Hematopoietic multipotent progenitor cell (in vitro differentiated cells): ENCODE results near the gene CFAP119. TPM values are rescaled to one million over a fixed set of nuclear protein-coding genes. Genes with fewer than 3 reads are reported as not detected.
"Not testable (repeated sequence)": the region's sequence is repeated elsewhere in the genome, so short reads cannot be mapped to it uniquely, and the experiment has no call there.

Source experiments
- DNase-seq, 3 donors: peaks; one replicate each; pipeline ENCODE4 v3.0.0-alpha.2; 2011 to 2015; ENCODE audit warnings: low read depth in 2 of 3, low spot score in 2 of 3
- total RNA-seq: library from RNA; depleted of rRNA; stranded (reverse); fragments of >200 nt; gene quantifications from one replicate; pipeline ENCODE4 v1.2.3, GENCODE V29; 2012

The CFAP119 gene
- total RNA-seq: 9.2 TPM

- DNase-seq: peak; percentile 79 to 97 (median 96)
Observed at GRCh38 chr16:30761928-30762902, at the start of gene CFAP119, which contains the start of gene RNF40. TSS of gene CFAP119 (minus strand) at chr16:30762062. CDS start at chr16:30761748, 314 bp downstream. TSS of gene RNF40 (plus strand) at chr16:30762322. CDS start at chr16:30762546, 224 bp downstream.

GRCh38 chr16:30809675-30810074 is 47.8 kb upstream of the CFAP119 start:
- not testable (repeated sequence) for DNase-seq

DNA sequence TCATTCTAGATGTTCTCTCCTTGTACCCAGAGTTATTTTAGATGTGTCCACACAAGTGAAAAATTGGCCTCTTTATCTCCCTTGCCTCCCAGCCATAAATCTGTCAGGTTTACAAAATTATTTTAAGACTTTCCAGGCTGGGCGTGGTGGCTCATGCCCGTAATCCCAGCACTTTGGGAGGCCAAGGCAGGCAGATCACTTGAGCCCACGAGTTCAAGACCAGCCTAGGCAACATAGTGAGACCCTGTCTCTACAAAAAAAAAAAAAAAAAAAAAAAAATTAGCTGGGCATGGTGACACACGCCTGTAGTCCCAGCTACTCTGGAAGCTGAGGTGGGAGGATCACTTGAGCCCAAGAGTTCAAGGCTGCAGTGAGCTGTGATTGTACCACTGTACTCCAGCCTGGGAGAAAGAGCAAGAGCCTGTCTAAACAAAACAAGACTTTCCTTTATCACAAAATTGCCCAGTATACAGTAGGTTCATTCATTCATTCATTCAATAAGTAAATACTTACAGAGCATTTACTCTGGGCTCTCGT is 47.1 kb upstream of the CFAP119 start:
- DNase-seq: not testable (repeated sequence)

- peak in 1 of 3 donors; percentile 49 for DNase-seq
Observed at GRCh38 chr16:30808146-30808545, 46.3 kb upstream of the CFAP119 start.

GRCh38 chr16:30805370-30806169 is 43.7 kb upstream of the CFAP119 start:
- DNase-seq: peak in 2 of 3 donors; percentile 68 to 79

- DNase-seq: no peak
Observed at GRCh38 chr16:30805056-30805369, 43.2 kb upstream of the CFAP119 start.

DNA sequence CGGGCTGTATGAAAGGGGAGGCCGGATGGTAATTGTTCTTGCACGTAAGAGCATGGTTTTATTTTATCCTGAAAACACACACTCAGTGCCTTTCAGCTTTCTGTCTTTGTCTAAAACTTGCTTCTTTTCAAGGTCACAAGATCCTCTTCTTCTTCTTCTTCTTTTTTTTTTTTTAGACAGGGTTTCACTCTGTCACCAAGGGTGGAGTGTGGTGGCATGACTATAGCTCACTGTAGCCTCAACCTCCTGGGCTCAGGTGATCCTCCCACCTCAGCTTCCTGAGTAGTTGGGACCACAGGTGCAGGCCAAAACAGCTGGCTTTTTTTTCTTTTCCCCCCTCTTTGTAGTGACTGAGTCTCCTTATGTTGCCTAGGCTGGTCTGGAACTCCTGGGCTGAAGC is 41.1 kb upstream of the CFAP119 start:
- DNase-seq: no peak

GRCh38 chr16:30797670-30798309 is 35.9 kb upstream of the CFAP119 start:
- no peak for DNase-seq

GRCh38 chr16:30794634-30795033 is 32.8 kb upstream of the CFAP119 start:
- DNase-seq: no peak

DNA sequence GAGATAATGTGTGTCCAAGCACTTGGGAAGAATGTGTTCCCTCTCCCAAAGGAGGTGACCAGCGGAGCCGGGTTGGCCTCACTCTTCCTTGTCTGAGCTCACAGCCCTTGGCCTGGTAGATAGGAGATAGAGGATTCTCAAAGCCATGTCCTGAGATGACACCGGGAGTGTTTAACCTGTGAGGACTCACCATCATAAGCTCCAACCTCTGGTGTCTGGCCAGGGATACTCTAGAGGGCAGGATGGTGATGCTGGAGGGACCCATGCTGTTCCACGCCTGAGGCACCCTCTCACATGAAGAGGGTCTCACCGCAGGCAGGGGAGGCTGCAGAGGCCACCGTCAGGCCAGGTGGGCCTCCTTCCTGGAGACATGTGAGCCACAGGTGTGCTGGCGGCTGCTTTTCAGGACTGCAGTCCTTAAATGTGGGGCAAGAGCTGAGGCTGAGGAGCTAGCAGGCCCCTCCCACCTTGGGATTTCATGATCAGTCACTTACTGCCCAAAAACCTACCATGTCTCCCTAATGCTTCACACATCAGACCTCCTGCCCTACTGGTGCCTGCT is 31.7 kb upstream of the CFAP119 start:
- DNase-seq: no peak

DNA sequence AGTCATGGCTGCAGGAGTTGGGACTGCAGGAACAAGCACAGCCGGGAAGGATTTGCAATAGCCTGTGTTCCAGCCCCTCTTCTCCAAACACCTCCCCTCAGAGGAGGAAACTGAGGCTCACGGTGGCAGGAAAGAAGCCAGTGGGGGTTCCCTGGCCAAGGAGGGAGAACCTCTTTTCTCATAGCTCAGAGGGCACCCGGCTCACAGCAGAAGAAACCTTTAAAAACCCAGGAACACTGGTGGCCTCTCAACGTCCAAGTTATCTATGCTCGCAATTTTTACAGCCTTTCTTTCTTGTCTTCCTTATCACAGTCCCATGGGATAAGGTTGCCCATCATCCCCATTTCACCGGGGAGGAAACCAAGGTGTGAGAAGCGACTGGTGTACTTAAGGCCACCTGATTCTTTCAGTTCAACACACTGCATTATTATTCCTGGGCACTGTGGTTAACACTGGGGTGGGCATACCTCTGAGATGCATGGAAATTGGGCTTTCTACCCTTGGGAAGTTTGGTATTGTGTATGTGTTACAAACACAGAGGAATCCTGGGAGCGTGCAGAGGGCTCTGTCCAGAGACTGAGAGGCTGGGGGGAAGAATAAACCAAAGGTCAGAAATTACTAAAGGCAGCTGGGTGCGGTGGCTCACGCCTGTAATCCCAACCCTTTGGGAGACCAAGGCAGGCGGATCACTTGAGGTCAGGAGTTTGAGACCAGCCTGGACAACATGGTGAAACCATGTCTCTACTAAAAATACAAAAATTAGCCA is 25.9 kb upstream of the CFAP119 start:
- no peak for DNase-seq

- DNase-seq: peak in 2 of 3 donors; percentile 59 to 74
Observed at GRCh38 chr16:30786936-30787612, 25.2 kb upstream of the CFAP119 start, which contains the start of gene ZNF629. TSS of gene ZNF629 (minus strand) at chr16:30787205. CDS start at chr16:30784482, 2,723 bp downstream.

- DNase-seq: no peak
Observed at GRCh38 chr16:30786115-30786935, 24.5 kb upstream of the CFAP119 start.

DNA sequence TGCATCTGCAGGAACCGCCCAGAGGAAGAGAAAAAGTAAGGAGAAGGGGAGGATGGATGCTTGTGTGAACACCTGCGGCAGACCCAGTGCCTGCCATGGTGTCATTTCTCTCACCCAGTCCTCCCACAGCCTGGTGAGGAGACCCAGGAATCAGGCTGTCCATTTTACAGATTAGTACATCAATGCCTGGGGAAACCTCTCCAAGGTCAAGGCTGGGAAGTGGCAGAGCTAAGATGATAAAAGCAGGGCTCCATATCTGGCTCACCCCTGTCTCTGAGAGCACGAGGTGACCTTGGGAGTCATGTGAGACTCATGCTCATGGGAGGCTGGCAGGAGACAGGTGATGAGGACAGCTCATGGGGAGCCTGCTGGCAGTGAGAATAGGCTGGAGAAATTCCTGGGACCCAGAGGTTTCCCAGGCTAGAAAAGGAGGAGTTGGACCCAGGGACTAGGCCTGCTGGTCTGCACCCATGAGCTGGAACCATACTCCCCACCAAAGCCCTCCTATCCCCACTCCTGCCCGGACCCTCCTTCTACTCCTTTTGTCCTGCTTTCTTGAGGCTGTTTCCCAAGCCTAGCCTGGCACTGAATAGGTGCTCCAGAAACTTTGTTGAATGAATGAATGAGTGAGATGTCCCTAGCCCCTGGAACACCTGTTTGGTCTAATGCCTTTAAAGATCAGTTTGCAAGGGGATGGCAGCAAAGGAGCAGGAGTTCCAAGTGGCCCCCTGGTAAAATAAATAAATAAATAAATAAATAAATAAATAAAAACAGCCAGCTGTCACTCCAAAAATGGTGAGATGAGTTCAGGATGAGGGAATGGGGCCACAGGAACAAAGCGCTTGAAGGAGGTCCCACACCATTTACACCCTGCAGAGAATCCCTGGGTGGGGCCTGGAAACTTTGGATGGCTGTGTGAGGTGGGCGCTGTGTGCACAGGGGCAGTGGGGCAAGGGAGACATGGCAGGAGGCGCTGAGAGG is 23.6 kb upstream of the CFAP119 start:
- DNase-seq: no peak

- no peak for DNase-seq
Observed at GRCh38 chr16:30784215-30784614, 22.4 kb upstream of the CFAP119 start.

- DNase-seq: no peak
Observed at GRCh38 chr16:30783280-30784109, 21.6 kb upstream of the CFAP119 start.
